IMR-90 (cell line): ENCODE data around the gene OSBPL2. TPM values are rescaled to one million over a fixed set of nuclear protein-coding genes. Genes with fewer than 3 reads are reported as not detected.

ENCODE experiments used
- ATAC-seq: fragments of 200-7000 bp; cut with Tn5 transposase; 2 replicates; pipeline ENCODE4 v1.9.1; 2020; ENCODE audit warnings: low read depth, mild to moderate bottlenecking, moderate library complexity
- BruUV-seq: library from RNA; stranded (reverse); fragments of 400-500 nt; replicated peaks from 2 replicates; lab custom pipeline; 2021; lab: Mats Ljungman, UMichigan
- CTCF ChIA-PET: fragments of 300-600 bp; formaldehyde crosslinking; extraction: SDS; loops from one replicate; lab custom pipeline; 2021; ENCODE audit warnings: antibody characterized with exemption; lab: Yijun Ruan, JAX
- POLR2A ChIA-PET: fragments of 300-600 bp; sonication (Branson Sonifier 250); formaldehyde crosslinking; loops from one replicate; lab custom pipeline; 2022; ENCODE audit warnings: antibody characterized with exemption; ENCODE audit not compliant: unreplicated experiment; lab: Charles Lee
- DNase-seq: peaks from one replicate; pipeline ENCODE4 v3.0.0; 2013
- H2AFZ ChIP-seq: replicated peaks from 2 replicates; pipeline ENCODE3; 2013; ENCODE audit warnings: low read length, mild to moderate bottlenecking; ENCODE audit not compliant: poor library complexity
- H2AK5ac ChIP-seq: 2 replicates; pipeline ENCODE4 v1.6.1; 2013; ENCODE audit warnings: low read depth, low read length, inconsistent platforms
- H2AK9ac ChIP-seq: replicated peaks from 2 replicates; pipeline ENCODE3; 2013; ENCODE audit warnings: mild to moderate bottlenecking, low read depth, low read length, moderate library complexity; ENCODE audit not compliant: poor library complexity
- H2BK120ac ChIP-seq: 2 replicates; pipeline ENCODE4 v1.6.1; 2013; ENCODE audit warnings: low read depth, low read length, inconsistent platforms
- H2BK15ac ChIP-seq: 3 replicates; pipeline ENCODE4 v1.6.1; 2013; ENCODE audit warnings: low read depth, low read length, inconsistent platforms
- H2BK20ac ChIP-seq: 2 replicates; pipeline ENCODE4 v1.6.1; 2013; ENCODE audit warnings: low read depth, mild to moderate bottlenecking, inconsistent platforms, low read length, moderate library complexity
- H2BK5ac ChIP-seq: 2 replicates; pipeline ENCODE4 v1.6.1; 2013; ENCODE audit warnings: mild to moderate bottlenecking, low read depth, low read length, inconsistent platforms; ENCODE audit not compliant: poor library complexity, severe bottlenecking
- H3K14ac ChIP-seq: replicated peaks from 2 replicates; pipeline ENCODE4 v1.6.1; 2013; ENCODE audit warnings: low read depth, low read length, inconsistent platforms
- H3K18ac ChIP-seq: 2 replicates; pipeline ENCODE4 v1.6.1; 2013; ENCODE audit warnings: low read depth, low read length, control low read depth
- H3K23ac ChIP-seq: 2 replicates; pipeline ENCODE4 v1.6.1; 2013; ENCODE audit warnings: low read depth, low read length, inconsistent platforms
- H3K27ac ChIP-seq: 2 replicates; pipeline ENCODE4 v1.5.1; 2013; ENCODE audit warnings: mild to moderate bottlenecking, control low read depth, low read length; ENCODE audit not compliant: insufficient read depth
- H3K27me3 ChIP-seq: 2 replicates; pipeline ENCODE4 v1.6.1; 2013; ENCODE audit warnings: low read length; ENCODE audit not compliant: control insufficient read depth, insufficient read depth
- H3K36me3 ChIP-seq: 2 replicates; pipeline ENCODE4 v1.6.1; 2013; ENCODE audit warnings: low read length, mixed read lengths; ENCODE audit not compliant: control insufficient read depth, insufficient read depth
- H3K4ac ChIP-seq: 2 replicates; pipeline ENCODE4 v1.6.1; 2013; ENCODE audit warnings: low read depth, low read length, inconsistent platforms
- H3K4me1 ChIP-seq: 2 replicates; pipeline ENCODE4 v1.6.1; 2013; ENCODE audit warnings: low read length, mixed read lengths; ENCODE audit not compliant: control insufficient read depth, insufficient read depth
- H3K4me2 ChIP-seq: 2 replicates; pipeline ENCODE4 v1.6.1; 2013; ENCODE audit warnings: low read depth, mild to moderate bottlenecking, control low read depth, low read length, moderate library complexity
- H3K4me3 ChIP-seq: 2 replicates; pipeline ENCODE4 v1.5.1; 2013; ENCODE audit warnings: low read depth, mild to moderate bottlenecking, control low read depth, low read length, moderate library complexity; ENCODE audit not compliant: insufficient read depth
- H3K56ac ChIP-seq: 2 replicates; pipeline ENCODE4 v1.6.1; 2013; ENCODE audit warnings: low read length, inconsistent platforms; ENCODE audit not compliant: insufficient read depth; ENCODE audit errors: extremely low read depth
- H3K79me1 ChIP-seq, 2 experiments: 2 replicates each; pipeline ENCODE4 v1.6.1; 2013; ENCODE audit warnings: low read length in 2 of 2, inconsistent platforms in 1 of 2, low read depth in 1 of 2
- H3K9ac ChIP-seq: 2 replicates; pipeline ENCODE4 v1.6.1; 2013; ENCODE audit warnings: low read depth, low read length, control low read depth
- H3K9me1 ChIP-seq: 2 replicates; pipeline ENCODE4 v1.6.1; 2013; ENCODE audit warnings: low read length, inconsistent platforms; ENCODE audit not compliant: insufficient read depth
- H3K9me3 ChIP-seq: 2 replicates; pipeline ENCODE4 v1.6.1; 2013; ENCODE audit warnings: low read length; ENCODE audit not compliant: control insufficient read depth, insufficient read depth
- H4K20me1 ChIP-seq: 2 replicates; pipeline ENCODE4 v1.6.1; 2013; ENCODE audit warnings: low read length, inconsistent platforms; ENCODE audit not compliant: insufficient read depth
- H4K5ac ChIP-seq: 2 replicates; pipeline ENCODE4 v1.6.1; 2013; ENCODE audit warnings: mild to moderate bottlenecking, low read depth, low read length, control low read depth
- H4K8ac ChIP-seq, 2 experiments: 2 replicates each; pipeline ENCODE4 v1.6.1; 2013; ENCODE audit warnings: low read depth in 2 of 2, low read length in 2 of 2, control low read depth in 1 of 2, inconsistent platforms in 1 of 2
- H4K91ac ChIP-seq: 2 replicates; pipeline ENCODE4 v1.6.1; 2013; ENCODE audit warnings: low read depth, low read length, inconsistent platforms; ENCODE audit not compliant: insufficient read depth
- CEBPB ChIP-seq: IDR thresholded peaks from 2 replicates; pipeline ENCODE4 v1.6.1; 2012; ENCODE audit warnings: low read depth, low read length, improper control_type of control experiment
- FOS ChIP-seq: fragments of 150-350 bp; IDR thresholded peaks from 2 replicates; pipeline ENCODE4 v1.6.1; 2016; ENCODE audit warnings: low read depth, low read length
- MXI1 ChIP-seq: IDR thresholded peaks from 2 replicates; pipeline ENCODE4 v1.6.1; 2012; ENCODE audit warnings: low read depth, mild to moderate bottlenecking, low read length, moderate library complexity, borderline replicate concordance
- USF2 ChIP-seq: fragments of 150-350 bp; IDR thresholded peaks from 2 replicates; pipeline ENCODE4 v1.6.1; 2017; ENCODE audit warnings: mild to moderate bottlenecking, antibody characterized with exemption, low read length, low read depth
- WGBS, 2 experiments: methylation state at CpG; one replicate each; pipeline versions ENCODE4 v1.1.5 to v1.1.7; 2013; ENCODE audit warnings: missing lambda C conversion rate in 2 of 2; ENCODE audit not compliant: insufficient read length in 1 of 2; ENCODE audit errors: extremely low coverage in 2 of 2; 5-methylcytosine and 5-hydroxymethylcytosine counted together
- dilution Hi-C: fragments of 300-500 bp; cut with HindIII; formaldehyde crosslinking; loops from one replicate; pipeline ENCODE4 v1.14.3; 2018; ENCODE audit warnings: low sequenced_read_pairs; ENCODE audit not compliant: unreplicated experiment
- in situ Hi-C: fragments of 300-500 bp; cut with MboI; formaldehyde crosslinking; loops from 3 replicates; pipeline ENCODE4 v1.14.3; 2019; ENCODE audit warnings: low sequenced_read_pairs, inconsistent platforms, mixed read lengths
- intact Hi-C: fragments of 100-400 bp; cut with micrococcal nuclease; formaldehyde crosslinking; loops from 2 replicates; pipeline ENCODE4 v1.10.0; 2022
- polyA plus RNA-seq, 3 experiments: library from polyadenylated mRNA; depleted of rRNA; stranded (reverse); fragments of >200 nt; gene quantifications; 2 replicates each; pipeline ENCODE4 v1.2.3, GENCODE V29; 2012; ENCODE audit warnings: low replicate concordance in 1 of 3
- total RNA-seq: library from RNA; depleted of rRNA; stranded (reverse); fragments of >200 nt; gene quantifications from 2 replicates; pipeline ENCODE4 v1.2.3, GENCODE V29; 2012

The OSBPL2 gene
- total and polyA plus RNA-seq, 2 of the 4 experiments (the other 2 are of a cell fraction): 19.3 to 27.6 TPM

- no peak for ATAC-seq
- H3K4me2 ChIP-seq: no peak overlapping the region
- no peak for TF ChIP-seq CEBPB
- TF ChIP-seq FOS: no peak
- no peak for TF ChIP-seq MXI1
- TF ChIP-seq USF2: no peak
- BruUV-seq: no TSS peak
- no peak overlapping the region for H2BK5ac ChIP-seq
- no peak for DNase-seq
- peaks cover 8% of the 10 kb centered on the region for H3K4me1 ChIP-seq
- no peak overlapping the region for H4K5ac ChIP-seq
- no peak overlapping the region for H3K23ac ChIP-seq
- H4K20me1 ChIP-seq: peaks cover 16% of the 10 kb centered on the region
- H2BK20ac ChIP-seq: no peak overlapping the region
- no peak overlapping the region for H3K56ac ChIP-seq
- WGBS, 2 experiments: 89% methylated on average over 8 of the region's 12 CpGs; no CpG with 5 or more reads in 1 of the 2 experiments
- no peak overlapping the region for H4K8ac ChIP-seq
- H4K91ac ChIP-seq: no peak overlapping the region
- no peak overlapping the region for H3K18ac ChIP-seq
- no peaks in the 10 kb centered on the region for H3K9me3 ChIP-seq
- peaks cover 0 to 18% of the 10 kb centered on the region in 2 experiments; a peak in 2 of 4 replicates for H3K79me1 ChIP-seq
- no peak overlapping the region for H3K9ac ChIP-seq
- no peak overlapping the region for H3K14ac ChIP-seq
- in situ Hi-C loops (loop anchor here (25.0 kb wide), 1 partner anchor 313 kb away; no protein-coding TSS in a partner anchor), dilution Hi-C loops (loop anchor here (25.0 kb wide), 1 partner anchor 88 kb away; the partner anchor contains the start of gene RPS21), intact Hi-C loops (loop anchor here (10.0 kb wide), 1 partner anchor 195 kb away; no protein-coding TSS in a partner anchor)
- H2BK120ac ChIP-seq: no peak overlapping the region
- ChIA-PET CTCF (interaction anchor here (0.6 to 1.5 kb wide), 2 partner anchors 31 to 76 kb away, joined by 3 to 6 read pairs; no protein-coding TSS in a partner anchor), POLR2A (no interaction called here)
- H3K27ac ChIP-seq: no peak overlapping the region
- H3K9me1 ChIP-seq: 0 out of 2 replicates have a peak, but pooled peaks cover 3% of the 10 kb centered on the region
- peaks cover 22% of the 10 kb centered on the region for H3K36me3 ChIP-seq
- no peak overlapping the region for H2BK15ac ChIP-seq
- no peak overlapping the region for H3K4ac ChIP-seq
- no peak overlapping the region for H3K4me3 ChIP-seq
- H2AK5ac ChIP-seq: no peak overlapping the region
- no peak overlapping the region for H2AK9ac ChIP-seq
- H2AFZ ChIP-seq: no peak overlapping the region
- H3K27me3 ChIP-seq: no peaks in the 10 kb centered on the region
These were observed 61.4 kb downstream of the OSBPL2 start for GRCh38 chr20:62299666-62300236.
